GM20000 (cell line): ENCODE data around the gene NCOA1.
"Not testable (repeated sequence)": the region's sequence is repeated elsewhere in the genome, so short reads cannot be mapped to it uniquely, and the experiment has no call there.

Experiments
- DNase-seq: peaks from one replicate; pipeline ENCODE4 v3.0.0; 2012; ENCODE audit warnings: low spot score
- CTCF ChIP-seq: IDR thresholded peaks from 2 replicates; pipeline ENCODE4 v1.5.1; 2012; ENCODE audit warnings: mild to moderate bottlenecking, control low read depth; ENCODE audit errors: extremely low read depth, missing control alignments

The NCOA1 gene

GRCh38 chr2:24478243-24478642, 12.8 kb upstream of the NCOA1 start:
- no peak for DNase-seq
- TF ChIP-seq CTCF, result no peak

DNA sequence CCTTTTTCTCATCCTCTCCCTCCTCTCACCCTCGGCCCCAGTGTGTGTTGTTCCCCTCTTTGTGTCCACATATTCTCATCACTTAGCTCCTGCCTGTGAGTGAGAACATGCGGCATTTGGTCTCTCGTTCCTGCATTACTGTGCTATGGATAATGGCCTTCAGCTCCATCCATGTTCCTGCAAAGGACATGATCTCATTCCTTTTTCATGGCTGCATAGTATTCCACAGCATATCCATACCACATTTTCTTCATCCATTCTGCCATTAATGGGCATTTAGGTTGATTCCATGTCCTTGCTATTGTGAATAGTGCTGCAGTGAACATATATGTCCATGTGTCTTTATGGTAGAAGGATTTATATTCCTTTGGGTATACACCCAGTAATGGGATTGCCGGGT, 10.8 kb upstream of the NCOA1 start:
- TF ChIP-seq CTCF, result no peak
- DNase-seq, result no peak

DNA sequence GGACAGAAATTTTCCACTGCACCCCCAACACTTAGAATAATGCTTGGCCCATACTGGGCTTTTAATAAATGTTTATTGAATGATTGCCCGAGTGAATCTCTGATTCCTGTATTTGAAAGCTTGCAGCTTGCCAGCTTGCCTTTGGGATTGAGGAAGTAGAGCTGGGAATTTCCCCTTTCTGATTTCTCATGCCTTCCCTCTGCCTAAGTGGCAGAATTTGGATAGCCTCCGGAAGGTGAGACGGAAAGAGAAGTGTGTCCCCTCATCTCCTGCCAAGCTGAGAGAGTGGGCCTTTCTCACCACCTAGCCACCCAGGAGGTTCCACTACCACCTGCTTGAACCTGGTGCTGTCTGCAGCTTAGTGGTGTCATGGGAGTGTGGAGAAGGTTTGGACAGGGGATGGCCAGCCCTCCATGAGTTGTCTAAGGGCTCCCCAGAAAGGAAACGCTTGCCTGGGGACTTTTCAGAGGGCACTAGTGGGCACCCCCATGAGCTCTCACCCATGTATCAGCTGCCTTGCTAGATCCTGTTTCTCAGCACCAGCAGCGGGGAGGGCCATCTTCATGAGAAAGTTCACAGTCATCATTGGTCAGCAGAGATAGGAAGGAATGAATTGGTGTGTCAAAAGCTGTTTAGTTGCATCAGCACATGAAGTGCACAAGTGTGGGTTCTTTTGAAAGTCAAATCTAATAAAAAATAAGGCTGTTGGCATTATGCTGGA, 8.6 kb upstream of the NCOA1 start:
- TF ChIP-seq CTCF, result no peak
- no peak for DNase-seq

- DNase-seq, result no peak
- TF ChIP-seq CTCF, result no peak
These were observed 8.1 kb upstream of the NCOA1 start for GRCh38 chr2:24482972-24483300.

DNA sequence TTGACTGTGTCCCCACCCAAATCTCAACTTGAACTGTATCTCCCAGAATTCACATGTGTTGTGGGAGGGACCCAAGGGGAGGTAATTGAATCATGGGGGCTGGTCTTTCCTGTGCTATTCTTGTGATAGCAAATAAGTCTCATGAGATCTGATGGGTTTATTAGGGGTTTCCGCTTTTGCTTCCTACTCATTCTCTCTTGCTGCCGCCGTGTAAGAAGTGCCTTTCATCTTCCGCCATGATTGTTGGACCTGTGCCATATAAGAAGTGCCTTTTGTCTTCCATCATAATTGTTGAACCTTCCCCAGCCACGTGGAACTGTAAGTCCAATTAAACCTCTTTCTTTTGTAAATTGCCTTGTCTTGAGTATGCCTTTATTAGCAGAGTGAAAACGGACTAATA, 6.4 kb upstream of the NCOA1 start:
- not testable (repeated sequence) for DNase-seq

GRCh38 chr2:24485197-24485596, 5.9 kb upstream of the NCOA1 start:
- no peak for DNase-seq
- TF ChIP-seq CTCF, result no peak

- TF ChIP-seq CTCF, result no peak
- no peak for DNase-seq
These were observed 4.3 kb upstream of the NCOA1 start for GRCh38 chr2:24486636-24487205.
